RWPE1 (cell line): ENCODE measurements around the gene RIC8A.

ENCODE experiments used
- CTCF ChIA-PET: fragments of 350-600 bp; sonication (Branson Sonifier 250); formaldehyde crosslinking; extraction: SDS; loops from one replicate; lab custom pipeline; 2021; lab: Yijun Ruan, JAX
- POLR2A ChIA-PET: fragments of 400-600 bp; formaldehyde crosslinking; extraction: SDS; loops from one replicate; lab custom pipeline; 2020; ENCODE audit warnings: antibody characterized with exemption; ENCODE audit not compliant: low non-redundant PET; lab: Yijun Ruan, JAX
- DNase-seq: peaks from one replicate; pipeline ENCODE4 v3.0.0; 2012; ENCODE audit warnings: low spot score
- H3K27ac ChIP-seq: fragments of 450-650 bp; 2 replicates; pipeline ENCODE4 v1.5.1; 2017
- CTCF ChIP-seq: fragments of 450-650 bp; conservative IDR thresholded peaks from 2 replicates; pipeline ENCODE4 v1.5.1; 2017; ENCODE audit warnings: low read depth, mild to moderate bottlenecking

RIC8A gene

DNA sequence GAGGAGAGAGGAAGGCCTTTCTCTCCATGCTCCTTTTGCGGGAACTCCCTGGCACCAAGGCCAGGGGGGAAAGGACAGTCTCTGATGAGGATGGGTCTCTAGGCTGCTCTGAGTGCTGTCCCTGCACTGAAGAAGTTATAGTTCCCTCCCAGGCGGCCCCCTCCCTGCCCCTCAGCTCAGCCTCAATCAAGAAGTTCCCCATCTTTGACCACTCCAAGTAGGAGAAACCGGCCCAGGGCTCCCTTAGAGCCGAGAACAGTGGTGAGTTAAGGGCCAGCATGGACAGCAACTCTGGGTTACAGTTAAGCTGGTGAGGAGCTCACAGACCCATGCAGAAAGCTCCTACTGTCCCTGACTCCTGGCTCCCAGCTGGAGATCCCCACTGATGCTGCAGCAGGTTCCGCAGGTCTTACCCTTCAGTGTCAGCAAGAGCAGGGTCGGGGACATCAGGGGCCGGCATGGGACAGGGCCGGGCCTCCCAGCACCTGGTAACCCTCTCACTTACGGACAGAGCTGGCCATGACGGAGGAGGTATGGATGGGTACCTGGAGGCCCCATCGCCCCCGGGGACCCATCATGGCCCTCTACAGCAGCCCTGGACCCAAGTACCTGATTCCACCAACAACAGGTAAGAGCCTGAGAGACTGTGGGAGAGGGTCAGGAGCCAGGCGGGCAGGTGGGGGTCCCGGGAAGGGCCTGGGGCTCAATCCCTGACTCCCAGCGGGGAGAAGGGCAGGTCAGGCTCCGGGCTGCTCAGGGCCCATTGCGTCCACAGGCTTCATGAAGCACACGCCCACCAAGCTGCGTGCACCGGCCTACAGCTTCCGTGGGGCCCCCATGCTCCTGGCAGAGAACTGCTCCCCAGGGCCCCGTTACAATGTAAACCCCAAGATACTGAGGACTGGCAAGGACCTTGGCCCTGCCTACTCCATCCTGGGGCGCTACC lies 10.4 kb upstream of the RIC8A start:
- POLR2A ChIA-PET = no interaction called here
- CTCF ChIA-PET = interaction anchor here (1.4 kb wide), 1 partner anchor 167 kb away, joined by 3 read pairs; no protein-coding TSS in a partner anchor

GRCh38 chr11:197741-198235 lies 9.7 kb upstream of the RIC8A start:
- CTCF ChIA-PET = interaction anchor here (1.4 kb wide), 1 partner anchor 166 kb away, joined by 3 read pairs; no protein-coding TSS in a partner anchor
- no peak for DNase-seq
- POLR2A ChIA-PET = no interaction called here
- TF ChIP-seq CTCF = no peak
- H3K27ac ChIP-seq = no peak overlapping the region

More for the DNA sequence above, 10.4 kb upstream of the RIC8A start:
- TF ChIP-seq CTCF = no peak
- DNase-seq = no peak
- H3K27ac ChIP-seq = no peak overlapping the region

GRCh38 chr11:198236-198806 lies 9.2 kb upstream of the RIC8A start:
- no peak overlapping the region for H3K27ac ChIP-seq
- ChIA-PET CTCF (no interaction called here), POLR2A (no interaction called here)
- DNase-seq = no peak
- no peak for TF ChIP-seq CTCF

DNA sequence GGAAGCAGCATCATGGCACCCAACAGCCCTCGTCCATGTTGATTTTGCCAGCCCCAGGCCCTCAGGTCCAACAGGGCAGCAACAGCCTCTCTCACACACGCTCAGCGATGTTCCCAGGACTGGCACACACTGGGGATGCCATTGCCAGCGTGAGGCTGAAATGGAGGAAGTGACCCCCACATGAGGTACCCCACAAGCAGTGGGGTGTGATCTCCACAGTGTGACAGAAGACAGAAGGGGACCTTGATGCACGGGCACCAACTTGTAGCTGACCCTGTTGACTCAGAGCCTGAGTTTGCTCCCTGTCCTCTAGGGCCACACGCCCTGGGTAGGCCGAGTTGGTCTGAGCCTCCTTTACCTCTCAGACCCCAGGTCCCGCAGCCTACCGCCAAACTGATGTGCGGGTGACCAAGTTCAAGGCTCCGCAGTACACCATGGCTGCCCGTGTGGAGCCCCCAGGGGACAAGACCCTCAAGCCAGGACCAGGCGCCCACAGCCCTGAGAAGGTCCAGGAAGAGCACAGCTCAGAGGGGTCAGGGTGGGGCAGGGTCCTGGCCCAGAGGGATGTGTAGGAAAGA lies 8.4 kb upstream of the RIC8A start:
- TF ChIP-seq CTCF = no peak
- no peak overlapping the region for H3K27ac ChIP-seq
- ChIA-PET POLR2A (no interaction called here), CTCF (no interaction called here)
- DNase-seq = no peak

DNA sequence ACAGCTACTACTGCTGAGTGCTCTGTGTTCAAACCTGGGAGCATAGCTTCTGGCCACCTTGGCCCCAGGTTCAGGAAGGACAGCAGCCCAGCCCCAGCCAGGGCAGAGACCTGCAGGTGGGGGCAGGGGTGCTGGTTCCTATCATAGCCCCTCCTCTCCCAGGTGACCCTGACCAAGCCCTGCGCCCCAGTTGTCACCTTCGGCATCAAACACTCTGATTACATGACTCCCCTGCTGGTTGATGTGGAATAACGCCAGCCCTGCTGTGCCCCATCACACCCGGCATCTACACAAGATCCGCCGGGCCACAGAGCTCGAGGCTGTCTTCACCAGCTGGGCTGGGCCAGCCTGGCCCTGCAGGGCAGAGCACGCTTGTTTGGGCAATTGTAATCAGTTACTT lies 7.7 kb upstream of the RIC8A start:
- TF ChIP-seq CTCF = no peak
- H3K27ac ChIP-seq = peak overlapping the region; percentile 27
- CTCF ChIA-PET = no interaction called here
- POLR2A ChIA-PET = no interaction called here
- DNase-seq = no peak

DNA sequence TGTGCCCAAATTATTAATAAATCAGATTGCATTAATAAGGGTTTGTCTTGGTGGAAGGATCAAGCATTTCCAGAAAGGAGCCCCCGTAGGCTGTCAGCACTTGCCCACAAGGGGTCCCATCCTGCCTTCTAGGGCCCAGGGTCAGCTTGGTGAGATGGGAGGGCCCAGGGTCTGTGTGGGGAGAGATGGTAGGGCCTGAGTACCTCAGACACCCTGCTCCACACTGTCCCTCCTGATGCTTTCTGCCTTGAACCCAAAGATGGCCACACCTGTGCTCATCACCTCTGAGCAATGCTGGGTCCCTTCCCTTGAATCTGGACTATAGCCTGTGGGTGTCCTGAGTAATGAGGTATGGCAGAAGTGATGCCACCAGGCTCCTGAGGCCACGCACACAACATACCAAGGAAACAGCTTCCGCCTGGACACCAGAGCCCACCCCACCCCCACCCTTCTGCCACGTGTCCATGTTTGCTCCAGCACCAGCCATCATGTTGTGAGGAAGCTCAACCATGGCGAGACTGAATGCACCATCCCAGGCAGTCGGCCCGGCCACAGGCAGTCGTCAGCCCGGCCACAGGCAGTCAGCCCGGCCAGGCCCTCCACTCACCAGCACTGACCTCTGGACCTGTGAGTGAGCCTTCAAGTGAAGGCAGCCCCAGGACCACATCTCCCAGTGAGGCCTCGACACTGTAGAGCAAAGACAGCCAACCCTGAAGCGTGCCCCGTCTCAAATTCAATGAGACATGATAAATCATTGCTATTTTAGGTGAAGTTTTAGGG lies 7.1 kb upstream of the RIC8A start:
- ChIA-PET POLR2A (no interaction called here), CTCF (no interaction called here)
- no peak for TF ChIP-seq CTCF
- no peak for DNase-seq
- peak overlapping the region; percentile 27 for H3K27ac ChIP-seq
